MM.1S (cell line): ENCODE results near the gene SSBP4.

ENCODE experiments used
- DNase-seq: peaks from one replicate; pipeline ENCODE4 v3.0.0-alpha.2; 2015
- H2AFZ ChIP-seq: fragments of 300-600 bp; sonication (generic); 2 replicates; pipeline ENCODE4 v1.6.0; 2016; ENCODE audit warnings: antibody characterized with exemption, low read length
- H3F3A ChIP-seq: fragments of 300-600 bp; sonication (generic); 2 replicates; pipeline ENCODE4 v1.6.1; 2016; ENCODE audit warnings: mild to moderate bottlenecking, antibody characterized with exemption, low read length, moderate library complexity, mixed read lengths; ENCODE audit not compliant: insufficient read depth
- H3K27ac ChIP-seq: fragments of 300-600 bp; sonication (generic); 2 replicates; pipeline ENCODE4 v1.5.1; 2016; ENCODE audit warnings: mild to moderate bottlenecking, low read length
- H3K27me3 ChIP-seq: fragments of 300-600 bp; sonication (generic); replicated peaks from 2 replicates; pipeline ENCODE4 v1.6.0; 2016; ENCODE audit warnings: low read length; ENCODE audit not compliant: insufficient read depth
- H3K36me3 ChIP-seq: fragments of 300-600 bp; sonication (generic); replicated peaks from 2 replicates; pipeline ENCODE4 v1.6.1; 2016; ENCODE audit warnings: mild to moderate bottlenecking, low read length, mixed read lengths; ENCODE audit not compliant: insufficient read depth
- H3K4me1 ChIP-seq: fragments of 300-600 bp; sonication (generic); 2 replicates; pipeline ENCODE4 v1.6.1; 2016; ENCODE audit warnings: low read length, mixed read lengths
- H3K4me2 ChIP-seq: fragments of 300-600 bp; sonication (generic); 2 replicates; pipeline ENCODE4 v1.6.0; 2016; ENCODE audit warnings: low read depth, low read length
- H3K4me3 ChIP-seq: fragments of 300-600 bp; sonication (generic); 2 replicates; pipeline ENCODE4 v1.5.1; 2016; ENCODE audit warnings: low read length, mixed read lengths
- H3K79me2 ChIP-seq: fragments of 300-600 bp; sonication (generic); 2 replicates; pipeline ENCODE4 v1.6.1; 2016; ENCODE audit warnings: mixed run types, low read length, mixed read lengths
- H3K9ac ChIP-seq: fragments of 300-600 bp; sonication (generic); 2 replicates; pipeline ENCODE4 v1.6.1; 2016; ENCODE audit warnings: low read length, mixed read lengths
- H3K9me2 ChIP-seq: fragments of 300-600 bp; sonication (generic); replicated peaks from 2 replicates; pipeline ENCODE4 v1.6.1; 2016; ENCODE audit warnings: mild to moderate bottlenecking, low read length, mixed read lengths; ENCODE audit not compliant: insufficient read depth
- H3K9me3 ChIP-seq: fragments of 300-600 bp; sonication (generic); replicated peaks from 2 replicates; pipeline ENCODE4 v1.6.1; 2016; ENCODE audit warnings: mild to moderate bottlenecking, low read length, mixed read lengths; ENCODE audit not compliant: insufficient read depth
- H4K20me1 ChIP-seq: fragments of 300-600 bp; sonication (generic); 2 replicates; pipeline ENCODE4 v1.6.1; 2016; ENCODE audit warnings: mild to moderate bottlenecking, low read length, moderate library complexity, mixed read lengths; ENCODE audit not compliant: insufficient read depth
- CTCF ChIP-seq: fragments of 300-600 bp; sonication (generic); IDR thresholded peaks from 2 replicates; pipeline ENCODE4 v1.5.1; 2016; ENCODE audit warnings: antibody characterized with exemption, low read length, mixed read lengths
- EZH2 ChIP-seq: fragments of 300-600 bp; sonication (generic); optimal IDR thresholded peaks from 2 replicates; pipeline ENCODE3; 2017; ENCODE audit warnings: low read depth, mild to moderate bottlenecking, antibody characterized with exemption, low read length, mixed read lengths
- EZH2phosphoT487 ChIP-seq: fragments of 300-600 bp; sonication (generic); IDR thresholded peaks from 2 replicates; pipeline ENCODE4 v1.6.1; 2018; ENCODE audit warnings: antibody characterized with exemption, low read length

The SSBP4 gene

GRCh38 chr19:18434411-18435175, 15.4 kb downstream of the SSBP4 start:
- DNase-seq = no peak
- no peak overlapping the region for H3K4me3 ChIP-seq
- no peaks in the 10 kb centered on the region for H3K79me2 ChIP-seq
- TF ChIP-seq EZH2 (no peak), EZH2phosphoT487 (no peak), CTCF (no peak)
- no peak overlapping the region for H2AFZ ChIP-seq
- peaks cover 16% of the 10 kb centered on the region; the same call in 1 of the 2 replicates for H3K27me3 ChIP-seq
- no peaks in the 10 kb centered on the region for H3K9me3 ChIP-seq
- H4K20me1 ChIP-seq = no peaks in the 10 kb centered on the region
- 0 out of 2 replicates have a peak, but pooled peaks cover 4% of the 10 kb centered on the region for H3F3A ChIP-seq
- H3K9ac ChIP-seq = no peak overlapping the region
- peaks cover 3% of the 10 kb centered on the region; the same call in 1 of the 2 replicates for H3K4me1 ChIP-seq
- no peak overlapping the region for H3K27ac ChIP-seq
- no peak overlapping the region for H3K4me2 ChIP-seq
- H3K36me3 ChIP-seq = no peaks in the 10 kb centered on the region
- no peaks in the 10 kb centered on the region for H3K9me2 ChIP-seq

GRCh38 chr19:18435178-18435841, 16.1 kb downstream of the SSBP4 start:
- peaks cover 9% of the 10 kb centered on the region; the same call in 1 of the 2 replicates for H3F3A ChIP-seq
- peaks cover 16% of the 10 kb centered on the region; the same call in 1 of the 2 replicates for H3K27me3 ChIP-seq
- H3K27ac ChIP-seq = no peak overlapping the region
- TF ChIP-seq CTCF = no peak
- no peak for TF ChIP-seq EZH2
- no peak for TF ChIP-seq EZH2phosphoT487
- H4K20me1 ChIP-seq = no peaks in the 10 kb centered on the region
- H3K4me1 ChIP-seq = no peaks in the 10 kb centered on the region
- no peaks in the 10 kb centered on the region for H3K9me3 ChIP-seq
- no peaks in the 10 kb centered on the region for H3K9me2 ChIP-seq
- H2AFZ ChIP-seq = no peak overlapping the region
- no peak overlapping the region for H3K9ac ChIP-seq
- H3K4me3 ChIP-seq = no peak overlapping the region
- H3K4me2 ChIP-seq = no peak overlapping the region
- no peaks in the 10 kb centered on the region for H3K79me2 ChIP-seq
- no peaks in the 10 kb centered on the region for H3K36me3 ChIP-seq
- DNase-seq = no peak

- DNase-seq = no peak
- Histone ChIP-seq H3K4me3 (no peak overlapping the region), H3K4me2 (no peak overlapping the region), H3K9me3 (no peaks in the 10 kb centered on the region), H3K27me3 (peaks cover 16% of the 10 kb centered on the region; the same call in 1 of the 2 replicates), H3K79me2 (no peaks in the 10 kb centered on the region), H3F3A (peaks cover 14% of the 10 kb centered on the region; the same call in 1 of the 2 replicates), H4K20me1 (no peaks in the 10 kb centered on the region), H2AFZ (no peak overlapping the region), H3K27ac (no peak overlapping the region), H3K4me1 (no peaks in the 10 kb centered on the region), H3K9me2 (no peaks in the 10 kb centered on the region), H3K9ac (no peak overlapping the region), H3K36me3 (no peaks in the 10 kb centered on the region)
- TF ChIP-seq EZH2 (no peak), CTCF (no peak), EZH2phosphoT487 (no peak)
Observed at GRCh38 chr19:18435842-18436670, 16.9 kb downstream of the SSBP4 start.
